ENCODE results near the gene CENPF.

CENPF gene

GRCh38 chr1:214677945-214678344 lies 75.0 kb downstream of the CENPF start:
- H3K27ac ChIP-seq = no peak overlapping the region
- no peak for TF ChIP-seq ZFX (IDR thresholded peaks at IDR 0.05)
- TF ChIP-seq CTCF (conservative IDR thresholded peaks at IDR 0.05) = no peak

- TF ChIP-seq CTCF (conservative IDR thresholded peaks at IDR 0.05) (no peak), ZFX (IDR thresholded peaks at IDR 0.05) (no peak)
- H3K27ac ChIP-seq = no peak overlapping the region
These were observed 75.4 kb downstream of the CENPF start for GRCh38 chr1:214678386-214678785.

- TF ChIP-seq ZFX (IDR thresholded peaks at IDR 0.05) = no peak
- no peak for TF ChIP-seq CTCF (conservative IDR thresholded peaks at IDR 0.05)
- no peak overlapping the region for H3K27ac ChIP-seq
These were observed 80.6 kb downstream of the CENPF start for GRCh38 chr1:214683621-214684020.

- TF ChIP-seq ZFX (IDR thresholded peaks at IDR 0.05) (no peak), CTCF (conservative IDR thresholded peaks at IDR 0.05) (no peak)
- H3K27ac ChIP-seq = no peak overlapping the region
These were observed 82.9 kb downstream of the CENPF start for GRCh38 chr1:214685906-214686305.

- TF ChIP-seq ZFX (IDR thresholded peaks at IDR 0.05) (no peak), CTCF (conservative IDR thresholded peaks at IDR 0.05) (no peak)
These were observed 83.5 kb downstream of the CENPF start for GRCh38 chr1:214686497-214686896.

GRCh38 chr1:214688891-214689290 lies 85.9 kb downstream of the CENPF start:
- TF ChIP-seq CTCF (conservative IDR thresholded peaks at IDR 0.05) (no peak), ZFX (IDR thresholded peaks at IDR 0.05) (no peak)
- H3K27ac ChIP-seq = no peak overlapping the region

More at GRCh38 chr1:214686497-214686896, 83.5 kb downstream of the CENPF start:
- no peak overlapping the region for H3K27ac ChIP-seq

- TF ChIP-seq CTCF (conservative IDR thresholded peaks at IDR 0.05) (no peak), ZFX (IDR thresholded peaks at IDR 0.05) (no peak)
- H3K27ac ChIP-seq = no peak overlapping the region
These were observed 91.8 kb downstream of the CENPF start for GRCh38 chr1:214694769-214695168.

Measured in C4-2B (cell line).